ENCODE results near the gene CIC.

The CIC gene

GRCh38 chr19:42272535-42272897 lies 3.5 kb downstream of the CIC start:
- TF ChIP-seq CTCF (IDR thresholded peaks at IDR 0.05; ENCODE audit: control insufficient read depth, extremely low read depth, insufficient read depth): no peak
- H3K4me3 ChIP-seq (ENCODE audit: low read depth, low read length): no peak overlapping the region
- DNase-seq (ENCODE audit: low read depth): no peak

DNA sequence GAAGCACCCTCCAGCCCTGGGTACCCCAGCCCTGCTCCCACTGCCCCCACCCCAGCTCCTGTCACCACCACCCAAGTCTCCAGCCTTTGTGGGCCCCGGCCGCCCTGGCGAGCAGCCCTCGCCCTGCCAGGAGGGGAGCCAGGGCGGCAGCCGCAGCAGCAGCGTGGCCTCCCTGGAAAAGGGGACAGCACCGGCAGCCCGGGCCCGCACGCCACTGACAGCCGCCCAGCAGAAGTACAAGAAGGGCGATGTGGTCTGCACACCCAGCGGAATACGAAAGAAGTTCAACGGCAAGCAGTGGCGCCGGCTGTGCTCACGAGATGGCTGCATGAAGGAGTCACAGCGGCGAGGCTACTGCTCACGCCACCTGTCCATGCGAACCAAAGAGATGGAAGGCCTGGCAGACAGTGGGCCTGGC lies 3.9 kb downstream of the CIC start:
- no peak for DNase-seq (ENCODE audit: low read depth)
- no peak overlapping the region for H3K4me3 ChIP-seq (ENCODE audit: low read depth, low read length)
- no peak for TF ChIP-seq CTCF (IDR thresholded peaks at IDR 0.05; ENCODE audit: control insufficient read depth, extremely low read depth, insufficient read depth)

GRCh38 chr19:42273407-42274064 lies 4.5 kb downstream of the CIC start:
- no peak overlapping the region for H3K4me3 ChIP-seq (ENCODE audit: low read depth, low read length)
- TF ChIP-seq CTCF (IDR thresholded peaks at IDR 0.05; ENCODE audit: control insufficient read depth, extremely low read depth, insufficient read depth): no peak
- no peak for DNase-seq (ENCODE audit: low read depth)

DNA sequence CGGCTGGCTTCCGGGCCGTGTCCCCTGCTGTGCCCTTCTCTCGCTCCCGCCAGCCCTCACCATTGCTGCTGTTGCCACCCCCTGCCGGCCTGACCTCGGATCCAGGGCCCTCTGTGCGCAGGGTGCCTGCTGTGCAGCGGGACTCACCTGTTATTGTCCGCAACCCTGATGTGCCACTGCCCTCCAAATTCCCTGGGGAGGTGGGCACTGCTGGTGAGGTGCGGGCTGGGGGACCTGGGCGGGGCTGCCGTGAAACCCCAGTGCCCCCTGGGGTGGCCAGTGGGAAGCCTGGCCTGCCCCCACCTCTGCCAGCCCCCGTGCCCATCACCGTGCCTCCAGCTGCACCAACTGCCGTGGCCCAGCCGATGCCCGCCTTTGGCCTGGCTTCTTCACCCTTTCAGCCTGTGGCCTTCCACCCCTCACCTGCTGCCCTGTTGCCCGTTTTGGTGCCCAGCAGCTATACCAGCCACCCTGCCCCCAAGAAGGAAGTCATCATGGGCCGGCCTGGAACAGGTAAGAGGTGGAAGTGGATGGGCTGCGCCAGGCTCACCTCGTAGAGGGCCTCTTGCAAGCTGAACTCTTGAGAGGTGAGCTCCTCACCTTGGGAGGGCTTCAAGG lies 5.1 kb downstream of the CIC start:
- H3K4me3 ChIP-seq (ENCODE audit: low read depth, low read length): no peak overlapping the region
- DNase-seq (ENCODE audit: low read depth): no peak
- no peak for TF ChIP-seq CTCF (IDR thresholded peaks at IDR 0.05; ENCODE audit: control insufficient read depth, extremely low read depth, insufficient read depth)

- H3K4me3 ChIP-seq (ENCODE audit: low read depth, low read length): no peak overlapping the region
- TF ChIP-seq CTCF (IDR thresholded peaks at IDR 0.05; ENCODE audit: control insufficient read depth, extremely low read depth, insufficient read depth): no peak
- DNase-seq (ENCODE audit: low read depth): no peak
Measured at GRCh38 chr19:42275103-42275502, 6.1 kb downstream of the CIC start.

DNA sequence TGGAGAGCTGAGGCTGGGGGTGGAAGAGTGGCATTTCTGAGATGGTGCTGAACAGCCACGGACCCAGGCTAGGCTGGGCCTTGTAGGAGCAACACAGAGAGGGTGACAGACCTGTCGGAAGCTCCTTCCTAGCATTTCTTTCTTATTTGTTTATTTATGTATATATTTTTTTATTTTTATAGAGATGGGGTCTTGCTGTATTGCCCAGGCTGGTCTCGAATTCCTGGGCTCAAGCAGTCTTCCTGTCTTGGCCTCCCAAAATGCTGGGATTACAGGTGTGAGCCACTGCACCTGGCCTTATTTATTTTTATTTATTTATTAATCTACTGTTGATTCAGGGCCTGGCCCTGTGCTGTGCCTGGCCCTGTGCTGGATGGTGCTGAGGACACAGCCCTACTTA lies 6.5 kb downstream of the CIC start:
- TF ChIP-seq CTCF (IDR thresholded peaks at IDR 0.05; ENCODE audit: control insufficient read depth, extremely low read depth, insufficient read depth): no peak
- no peak overlapping the region for H3K4me3 ChIP-seq (ENCODE audit: low read depth, low read length)
- DNase-seq (ENCODE audit: low read depth): no peak

DNA sequence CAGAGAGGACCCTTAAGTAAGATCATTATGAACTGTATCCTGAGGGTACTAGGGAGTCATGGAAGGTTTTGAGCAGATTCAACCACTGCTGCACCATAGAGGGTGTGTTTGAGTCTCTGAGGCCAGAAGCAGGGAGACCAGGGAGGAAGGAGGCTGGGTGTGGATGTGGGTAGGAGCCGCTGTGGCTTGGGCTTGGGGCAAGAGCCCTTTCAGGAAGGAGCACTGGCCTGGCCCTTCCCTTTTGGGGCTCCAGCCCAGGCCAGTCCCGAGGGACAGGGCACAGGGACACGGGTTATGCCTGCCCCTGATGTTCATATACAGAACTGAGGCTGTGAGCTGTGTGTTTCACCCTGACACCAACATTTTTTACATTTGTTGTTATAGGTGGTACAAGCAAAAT lies 7.2 kb downstream of the CIC start:
- H3K4me3 ChIP-seq (ENCODE audit: low read depth, low read length): no peak overlapping the region
- DNase-seq (ENCODE audit: low read depth): no peak
- no peak for TF ChIP-seq CTCF (IDR thresholded peaks at IDR 0.05; ENCODE audit: control insufficient read depth, extremely low read depth, insufficient read depth)
